Measurements from ENCODE around the gene FPR3. TPM values are rescaled to one million over a fixed set of nuclear protein-coding genes. Genes with fewer than 3 reads are reported as not detected.

FPR3 gene
- total and polyA plus RNA-seq, 12 donors = 1.1 to 33.8 (median 18.1) TPM

- Histone ChIP-seq H3K4me3 (peak overlapping the region in 1 of 4 donors; percentile 44), H3K4me1 (replicated peaks in 1 of 2) (no peaks in the 10 kb centered on the region), H3K27ac (peak overlapping the region in 1 of 5 donors; percentile 78), H3K27me3 (no peaks in the 10 kb centered on the region), H3K36me3 (replicated peaks in 1 of 2) (no peaks in the 10 kb centered on the region), H3K9me3 (replicated peaks in 1 of 3) (no peaks in the 10 kb centered on the region)
- 62 to 74% (median 68%) methylated on average over 7 of the region's 7 CpGs for WGBS, 4 donors
- TF ChIP-seq, protein P1, sequence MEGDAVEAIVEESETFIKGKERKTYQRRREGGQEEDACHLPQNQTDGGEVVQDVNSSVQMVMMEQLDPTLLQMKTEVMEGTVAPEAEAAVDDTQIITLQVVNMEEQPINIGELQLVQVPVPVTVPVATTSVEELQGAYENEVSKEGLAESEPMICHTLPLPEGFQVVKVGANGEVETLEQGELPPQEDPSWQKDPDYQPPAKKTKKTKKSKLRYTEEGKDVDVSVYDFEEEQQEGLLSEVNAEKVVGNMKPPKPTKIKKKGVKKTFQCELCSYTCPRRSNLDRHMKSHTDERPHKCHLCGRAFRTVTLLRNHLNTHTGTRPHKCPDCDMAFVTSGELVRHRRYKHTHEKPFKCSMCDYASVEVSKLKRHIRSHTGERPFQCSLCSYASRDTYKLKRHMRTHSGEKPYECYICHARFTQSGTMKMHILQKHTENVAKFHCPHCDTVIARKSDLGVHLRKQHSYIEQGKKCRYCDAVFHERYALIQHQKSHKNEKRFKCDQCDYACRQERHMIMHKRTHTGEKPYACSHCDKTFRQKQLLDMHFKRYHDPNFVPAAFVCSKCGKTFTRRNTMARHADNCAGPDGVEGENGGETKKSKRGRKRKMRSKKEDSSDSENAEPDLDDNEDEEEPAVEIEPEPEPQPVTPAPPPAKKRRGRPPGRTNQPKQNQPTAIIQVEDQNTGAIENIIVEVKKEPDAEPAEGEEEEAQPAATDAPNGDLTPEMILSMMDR (IDR thresholded peaks at IDR 0.05) = no peak
- TF ChIP-seq POLR2A (IDR thresholded peaks at IDR 0.05) = no peak
- DNase-seq = no peak
- intact Hi-C loops (cut with DNase I) = no loop called here
These were observed 44.4 kb upstream of the FPR3 start for GRCh38 chr19:51750400-51751094.

GRCh38 chr19:51751655-51752054 is 43.3 kb upstream of the FPR3 start, which contains the start of gene FPR1:
TSS of gene FPR1 (minus strand) at chr19:51751878. CDS start at chr19:51746994, 4,884 bp downstream.
- peak in 1 of 7 donors; percentile 11 for DNase-seq
- H3K36me3 ChIP-seq (replicated peaks in 1 of 2) = no peaks in the 10 kb centered on the region
- H3K4me3 ChIP-seq = peak within 1 kb of the TSS in 1 of 4 donors; percentile 44
- no peaks in the 10 kb centered on the region for H3K27me3 ChIP-seq
- peak within 1 kb of the TSS in 4 of 5 donors; percentile 16 to 78 (median 36) for H3K27ac ChIP-seq
- TF ChIP-seq, protein P1 (IDR thresholded peaks at IDR 0.05) = no peak
- peak in 1 of 2 donors; percentile 59 for TF ChIP-seq POLR2A (IDR thresholded peaks at IDR 0.05)
- no peaks in the 10 kb centered on the region for H3K9me3 ChIP-seq (replicated peaks in 1 of 3)
- WGBS, 4 donors = 67 to 73% (median 70%) methylated on average over 2 of the region's 2 CpGs
- intact Hi-C loops (cut with DNase I) = no loop called here
- H3K4me1 ChIP-seq (replicated peaks in 1 of 2) = no peaks in the 10 kb centered on the region

- Histone ChIP-seq H3K27me3 (no peaks in the 10 kb centered on the region), H3K9me3 (replicated peaks in 1 of 3) (no peaks in the 10 kb centered on the region), H3K36me3 (replicated peaks in 1 of 2) (no peaks in the 10 kb centered on the region), H3K27ac (peak overlapping the region in 3 of 5 donors; percentile 10 to 50 (median 44)), H3K4me1 (replicated peaks in 1 of 2) (no peaks in the 10 kb centered on the region), H3K4me3 (no peak overlapping the region)
- peak in 1 of 7 donors; percentile 19 for DNase-seq
- intact Hi-C loops (cut with DNase I) = no loop called here
- TF ChIP-seq POLR2A (IDR thresholded peaks at IDR 0.05) = no peak
- TF ChIP-seq, protein P1 (IDR thresholded peaks at IDR 0.05) = no peak
- 73 to 82% (median 77%) methylated on average over 6 of the region's 6 CpGs for WGBS, 4 donors
These were observed 40.8 kb upstream of the FPR3 start for GRCh38 chr19:51754109-51754508.

DNA sequence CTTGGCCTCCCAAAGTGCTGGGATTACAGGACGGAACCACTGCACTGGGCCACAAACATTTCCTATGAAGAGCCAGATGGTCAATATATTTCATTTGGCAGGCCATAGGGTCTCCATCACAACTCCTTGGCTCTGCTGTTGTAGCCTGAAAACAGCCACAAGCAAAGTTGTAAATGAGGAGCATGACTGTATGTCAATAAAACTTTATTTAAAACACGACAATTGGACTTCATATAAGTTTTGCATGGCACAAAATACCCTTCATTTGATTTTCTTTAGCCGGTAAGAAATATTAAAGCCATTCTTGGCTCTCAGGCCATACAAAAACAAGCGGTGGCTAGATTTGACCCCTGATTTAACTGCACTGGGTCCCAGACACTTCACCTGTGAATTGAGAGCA is 40.2 kb upstream of the FPR3 start:
- Histone ChIP-seq H3K4me1 (replicated peaks in 1 of 2) (no peaks in the 10 kb centered on the region), H3K27ac (peak overlapping the region in 2 of 5 donors; percentile 44 to 50), H3K9me3 (replicated peaks in 1 of 3) (no peaks in the 10 kb centered on the region), H3K36me3 (replicated peaks in 1 of 2) (no peaks in the 10 kb centered on the region), H3K27me3 (no peaks in the 10 kb centered on the region), H3K4me3 (no peak overlapping the region)
- DNase-seq = no peak
- TF ChIP-seq POLR2A (IDR thresholded peaks at IDR 0.05) = no peak
- TF ChIP-seq, protein P1 (IDR thresholded peaks at IDR 0.05) = no peak
- intact Hi-C loops (cut with DNase I) = no loop called here
- 77 to 88% (median 83%) methylated on average over 4 of the region's 4 CpGs for WGBS, 4 donors

Measured in adrenal gland (tissue), 12 donors.